IMR-90 (cell line): ENCODE results near the gene AP3D1. TPM values are rescaled to one million over a fixed set of nuclear protein-coding genes. Genes with fewer than 3 reads are reported as not detected.
"Not testable (repeated sequence)": the region's sequence is repeated elsewhere in the genome, so short reads cannot be mapped to it uniquely, and the experiment has no call there.

Source experiments
- ATAC-seq: fragments of 200-7000 bp; cut with Tn5 transposase; 2 replicates; pipeline ENCODE4 v1.9.1; 2020; ENCODE audit warnings: low read depth, mild to moderate bottlenecking, moderate library complexity
- BruUV-seq: library from RNA; stranded (reverse); fragments of 400-500 nt; replicated peaks from 2 replicates; lab custom pipeline; 2021; lab: Mats Ljungman, UMichigan
- CTCF ChIA-PET: fragments of 300-600 bp; formaldehyde crosslinking; extraction: SDS; loops from one replicate; lab custom pipeline; 2021; ENCODE audit warnings: antibody characterized with exemption; lab: Yijun Ruan, JAX
- POLR2A ChIA-PET: fragments of 300-600 bp; sonication (Branson Sonifier 250); formaldehyde crosslinking; loops from one replicate; lab custom pipeline; 2022; ENCODE audit warnings: antibody characterized with exemption; ENCODE audit not compliant: unreplicated experiment; lab: Charles Lee
- DNase-seq: peaks from one replicate; pipeline ENCODE4 v3.0.0; 2013
- H2AFZ ChIP-seq: replicated peaks from 2 replicates; pipeline ENCODE3; 2013; ENCODE audit warnings: low read length, mild to moderate bottlenecking; ENCODE audit not compliant: poor library complexity
- H2AK5ac ChIP-seq: 2 replicates; pipeline ENCODE4 v1.6.1; 2013; ENCODE audit warnings: low read depth, low read length, inconsistent platforms
- H2AK9ac ChIP-seq: replicated peaks from 2 replicates; pipeline ENCODE3; 2013; ENCODE audit warnings: mild to moderate bottlenecking, low read depth, low read length, moderate library complexity; ENCODE audit not compliant: poor library complexity
- H2BK120ac ChIP-seq: 2 replicates; pipeline ENCODE4 v1.6.1; 2013; ENCODE audit warnings: low read depth, low read length, inconsistent platforms
- H2BK15ac ChIP-seq: 3 replicates; pipeline ENCODE4 v1.6.1; 2013; ENCODE audit warnings: low read depth, low read length, inconsistent platforms
- H2BK20ac ChIP-seq: 2 replicates; pipeline ENCODE4 v1.6.1; 2013; ENCODE audit warnings: low read depth, mild to moderate bottlenecking, inconsistent platforms, low read length, moderate library complexity
- H2BK5ac ChIP-seq: 2 replicates; pipeline ENCODE4 v1.6.1; 2013; ENCODE audit warnings: mild to moderate bottlenecking, low read depth, low read length, inconsistent platforms; ENCODE audit not compliant: poor library complexity, severe bottlenecking
- H3K14ac ChIP-seq: replicated peaks from 2 replicates; pipeline ENCODE4 v1.6.1; 2013; ENCODE audit warnings: low read depth, low read length, inconsistent platforms
- H3K18ac ChIP-seq: 2 replicates; pipeline ENCODE4 v1.6.1; 2013; ENCODE audit warnings: low read depth, low read length, control low read depth
- H3K23ac ChIP-seq: 2 replicates; pipeline ENCODE4 v1.6.1; 2013; ENCODE audit warnings: low read depth, low read length, inconsistent platforms
- H3K27ac ChIP-seq: 2 replicates; pipeline ENCODE4 v1.5.1; 2013; ENCODE audit warnings: mild to moderate bottlenecking, control low read depth, low read length; ENCODE audit not compliant: insufficient read depth
- H3K27me3 ChIP-seq: 2 replicates; pipeline ENCODE4 v1.6.1; 2013; ENCODE audit warnings: low read length; ENCODE audit not compliant: control insufficient read depth, insufficient read depth
- H3K36me3 ChIP-seq: 2 replicates; pipeline ENCODE4 v1.6.1; 2013; ENCODE audit warnings: low read length, mixed read lengths; ENCODE audit not compliant: control insufficient read depth, insufficient read depth
- H3K4ac ChIP-seq: 2 replicates; pipeline ENCODE4 v1.6.1; 2013; ENCODE audit warnings: low read depth, low read length, inconsistent platforms
- H3K4me1 ChIP-seq: 2 replicates; pipeline ENCODE4 v1.6.1; 2013; ENCODE audit warnings: low read length, mixed read lengths; ENCODE audit not compliant: control insufficient read depth, insufficient read depth
- H3K4me2 ChIP-seq: 2 replicates; pipeline ENCODE4 v1.6.1; 2013; ENCODE audit warnings: low read depth, mild to moderate bottlenecking, control low read depth, low read length, moderate library complexity
- H3K4me3 ChIP-seq: 2 replicates; pipeline ENCODE4 v1.5.1; 2013; ENCODE audit warnings: low read depth, mild to moderate bottlenecking, control low read depth, low read length, moderate library complexity; ENCODE audit not compliant: insufficient read depth
- H3K56ac ChIP-seq: 2 replicates; pipeline ENCODE4 v1.6.1; 2013; ENCODE audit warnings: low read length, inconsistent platforms; ENCODE audit not compliant: insufficient read depth; ENCODE audit errors: extremely low read depth
- H3K79me1 ChIP-seq, 2 experiments: 2 replicates each; pipeline ENCODE4 v1.6.1; 2013; ENCODE audit warnings: low read length in 2 of 2, inconsistent platforms in 1 of 2, low read depth in 1 of 2
- H3K9ac ChIP-seq: 2 replicates; pipeline ENCODE4 v1.6.1; 2013; ENCODE audit warnings: low read depth, low read length, control low read depth
- H3K9me1 ChIP-seq: 2 replicates; pipeline ENCODE4 v1.6.1; 2013; ENCODE audit warnings: low read length, inconsistent platforms; ENCODE audit not compliant: insufficient read depth
- H3K9me3 ChIP-seq: 2 replicates; pipeline ENCODE4 v1.6.1; 2013; ENCODE audit warnings: low read length; ENCODE audit not compliant: control insufficient read depth, insufficient read depth
- H4K20me1 ChIP-seq: 2 replicates; pipeline ENCODE4 v1.6.1; 2013; ENCODE audit warnings: low read length, inconsistent platforms; ENCODE audit not compliant: insufficient read depth
- H4K5ac ChIP-seq: 2 replicates; pipeline ENCODE4 v1.6.1; 2013; ENCODE audit warnings: mild to moderate bottlenecking, low read depth, low read length, control low read depth
- H4K8ac ChIP-seq, 2 experiments: 2 replicates each; pipeline ENCODE4 v1.6.1; 2013; ENCODE audit warnings: low read depth in 2 of 2, low read length in 2 of 2, control low read depth in 1 of 2, inconsistent platforms in 1 of 2
- H4K91ac ChIP-seq: 2 replicates; pipeline ENCODE4 v1.6.1; 2013; ENCODE audit warnings: low read depth, low read length, inconsistent platforms; ENCODE audit not compliant: insufficient read depth
- RCOR1 ChIP-seq: IDR thresholded peaks from 2 replicates; pipeline ENCODE4 v1.6.1; 2012; ENCODE audit warnings: mild to moderate bottlenecking, low read length, improper control_type of control experiment; ENCODE audit not compliant: insufficient replicate concordance
- WGBS, 2 experiments: methylation state at CpG; one replicate each; pipeline versions ENCODE4 v1.1.5 to v1.1.7; 2013; ENCODE audit warnings: missing lambda C conversion rate in 2 of 2; ENCODE audit not compliant: insufficient read length in 1 of 2; ENCODE audit errors: extremely low coverage in 2 of 2; 5-methylcytosine and 5-hydroxymethylcytosine counted together
- dilution Hi-C: fragments of 300-500 bp; cut with HindIII; formaldehyde crosslinking; loops from one replicate; pipeline ENCODE4 v1.14.3; 2018; ENCODE audit warnings: low sequenced_read_pairs; ENCODE audit not compliant: unreplicated experiment
- in situ Hi-C: fragments of 300-500 bp; cut with MboI; formaldehyde crosslinking; loops from 3 replicates; pipeline ENCODE4 v1.14.3; 2019; ENCODE audit warnings: low sequenced_read_pairs, inconsistent platforms, mixed read lengths
- intact Hi-C: fragments of 100-400 bp; cut with micrococcal nuclease; formaldehyde crosslinking; loops from 2 replicates; pipeline ENCODE4 v1.10.0; 2022
- polyA plus RNA-seq, 3 experiments: library from polyadenylated mRNA; depleted of rRNA; stranded (reverse); fragments of >200 nt; gene quantifications; 2 replicates each; pipeline ENCODE4 v1.2.3, GENCODE V29; 2012; ENCODE audit warnings: low replicate concordance in 1 of 3
- total RNA-seq: library from RNA; depleted of rRNA; stranded (reverse); fragments of >200 nt; gene quantifications from 2 replicates; pipeline ENCODE4 v1.2.3, GENCODE V29; 2012
- TF ChIP-seq, protein P1 (sequence below): fragments of 150-350 bp; IDR thresholded peaks from 2 replicates; pipeline ENCODE4 v1.6.1; 2016; ENCODE audit warnings: low read depth, mild to moderate bottlenecking, low read length, moderate library complexity, borderline replicate concordance

Gene AP3D1
- total and polyA plus RNA-seq, 2 of the 4 experiments (the other 2 are of a cell fraction), result 75.3 to 129 TPM

DNA sequence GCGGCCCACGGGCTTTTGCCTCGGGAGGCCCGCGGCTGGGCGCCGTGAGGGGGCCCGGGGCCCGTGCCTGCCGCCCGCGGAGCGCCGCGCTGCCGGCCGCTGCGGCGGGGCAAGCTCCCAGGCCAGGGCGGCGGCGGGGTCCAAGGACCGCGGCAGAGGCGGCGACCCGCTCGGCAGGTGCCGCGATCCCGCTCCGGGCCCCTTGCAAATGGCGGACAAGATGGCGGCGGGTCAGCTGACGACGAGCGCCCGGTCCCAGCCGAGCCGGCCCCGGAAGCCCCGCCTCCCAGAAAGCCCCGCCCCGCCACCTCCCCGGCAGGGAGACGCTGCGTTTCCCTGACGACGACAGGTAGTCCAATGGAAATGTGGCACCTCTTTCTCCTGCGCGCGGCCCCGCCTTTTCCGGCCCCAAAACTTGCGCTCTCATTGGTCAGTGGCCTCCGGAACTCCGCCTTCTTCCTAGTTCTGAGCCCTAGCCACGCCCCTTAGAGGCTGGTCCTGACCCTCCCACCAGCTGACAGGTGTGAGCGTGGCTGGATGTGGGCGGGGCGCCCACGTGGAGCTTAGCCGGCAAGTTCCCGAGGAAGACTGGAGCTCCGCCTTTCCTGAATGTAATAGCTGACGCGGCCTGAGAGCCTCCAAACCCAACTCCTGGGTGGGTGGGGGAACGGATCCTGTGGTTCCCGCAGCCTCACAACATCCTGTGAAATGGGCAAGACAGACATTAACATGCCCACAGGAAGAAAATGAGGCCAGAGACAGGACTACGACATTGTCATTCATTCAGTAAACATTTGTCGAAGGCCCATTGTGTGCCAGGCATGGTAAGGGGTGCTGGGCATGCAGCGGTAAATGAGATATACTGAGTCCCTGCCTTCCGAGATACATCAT lies at the start of gene AP3D1 (continued):
- TF ChIP-seq, protein P1, sequence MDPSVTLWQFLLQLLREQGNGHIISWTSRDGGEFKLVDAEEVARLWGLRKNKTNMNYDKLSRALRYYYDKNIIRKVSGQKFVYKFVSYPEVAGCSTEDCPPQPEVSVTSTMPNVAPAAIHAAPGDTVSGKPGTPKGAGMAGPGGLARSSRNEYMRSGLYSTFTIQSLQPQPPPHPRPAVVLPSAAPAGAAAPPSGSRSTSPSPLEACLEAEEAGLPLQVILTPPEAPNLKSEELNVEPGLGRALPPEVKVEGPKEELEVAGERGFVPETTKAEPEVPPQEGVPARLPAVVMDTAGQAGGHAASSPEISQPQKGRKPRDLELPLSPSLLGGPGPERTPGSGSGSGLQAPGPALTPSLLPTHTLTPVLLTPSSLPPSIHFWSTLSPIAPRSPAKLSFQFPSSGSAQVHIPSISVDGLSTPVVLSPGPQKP, result no peak
- peak; percentile 9 for TF ChIP-seq RCOR1

DNA sequence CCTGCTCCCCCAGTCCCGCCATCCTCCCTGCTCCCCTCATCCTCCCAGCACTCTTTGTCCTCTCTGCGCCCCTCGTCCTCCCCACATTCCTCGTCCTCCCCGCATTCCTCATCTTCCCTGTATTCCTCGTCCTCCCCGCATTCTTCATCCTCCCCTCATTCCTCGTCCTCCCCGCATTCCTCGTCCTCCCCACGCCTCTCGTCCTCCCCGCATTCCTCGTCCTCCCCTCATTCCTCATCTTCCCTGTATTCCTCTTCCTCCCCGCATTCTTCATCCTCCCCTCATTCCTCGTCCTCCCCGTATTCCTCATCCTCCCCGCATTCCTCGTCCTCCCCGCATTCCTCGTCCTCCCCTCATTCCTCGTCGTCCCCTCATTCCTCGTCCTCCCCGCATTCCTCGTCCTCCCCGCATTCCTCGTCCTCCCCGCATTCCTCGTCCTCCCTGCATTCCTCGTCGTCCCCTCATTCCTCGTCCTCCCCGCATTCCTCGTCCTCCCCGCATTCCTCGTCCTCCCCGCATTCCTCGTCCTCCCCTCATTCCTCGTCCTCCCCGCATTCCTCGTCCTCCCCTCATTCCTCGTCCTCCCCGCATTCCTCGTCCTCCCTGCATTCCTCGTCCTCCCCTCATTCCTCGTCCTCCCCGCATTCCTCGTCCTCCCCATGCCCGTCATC lies 49.4 kb upstream of the AP3D1 start:
- H2AK9ac ChIP-seq, H3K9me3 ChIP-seq, H2BK15ac ChIP-seq, POLR2A ChIA-PET, H3K56ac ChIP-seq, H4K5ac ChIP-seq, H2BK120ac ChIP-seq, H3K14ac ChIP-seq, H3K4me2 ChIP-seq, in situ Hi-C loops, ATAC-seq, H3K23ac ChIP-seq, dilution Hi-C loops, H3K27ac ChIP-seq, H3K4me1 ChIP-seq, H3K27me3 ChIP-seq, H3K4me3 ChIP-seq, H2BK20ac ChIP-seq, H4K91ac ChIP-seq, BruUV-seq, H3K18ac ChIP-seq, CTCF ChIA-PET, H2AFZ ChIP-seq, DNase-seq, H2BK5ac ChIP-seq, H3K9ac ChIP-seq, intact Hi-C loops, H3K4ac ChIP-seq, H4K8ac ChIP-seq: not testable (repeated sequence)
- 92 to 99% methylated on average over 21 to 27 of the region's 50 CpGs for WGBS, 2 experiments
- H3K36me3 ChIP-seq, result peaks cover 45% of the 10 kb centered on the region
- H3K79me1 ChIP-seq, result peaks cover 20 to 88% of the 10 kb centered on the region in 2 experiments
- H2AK5ac ChIP-seq, result peak overlapping the region; percentile 78; the same call in 1 of the 2 replicates
- peaks cover 45% of the 10 kb centered on the region for H4K20me1 ChIP-seq
- H3K9me1 ChIP-seq, result peaks cover 11% of the 10 kb centered on the region
